ENCODE data around the gene ARF6.

The ARF6 gene

DNA sequence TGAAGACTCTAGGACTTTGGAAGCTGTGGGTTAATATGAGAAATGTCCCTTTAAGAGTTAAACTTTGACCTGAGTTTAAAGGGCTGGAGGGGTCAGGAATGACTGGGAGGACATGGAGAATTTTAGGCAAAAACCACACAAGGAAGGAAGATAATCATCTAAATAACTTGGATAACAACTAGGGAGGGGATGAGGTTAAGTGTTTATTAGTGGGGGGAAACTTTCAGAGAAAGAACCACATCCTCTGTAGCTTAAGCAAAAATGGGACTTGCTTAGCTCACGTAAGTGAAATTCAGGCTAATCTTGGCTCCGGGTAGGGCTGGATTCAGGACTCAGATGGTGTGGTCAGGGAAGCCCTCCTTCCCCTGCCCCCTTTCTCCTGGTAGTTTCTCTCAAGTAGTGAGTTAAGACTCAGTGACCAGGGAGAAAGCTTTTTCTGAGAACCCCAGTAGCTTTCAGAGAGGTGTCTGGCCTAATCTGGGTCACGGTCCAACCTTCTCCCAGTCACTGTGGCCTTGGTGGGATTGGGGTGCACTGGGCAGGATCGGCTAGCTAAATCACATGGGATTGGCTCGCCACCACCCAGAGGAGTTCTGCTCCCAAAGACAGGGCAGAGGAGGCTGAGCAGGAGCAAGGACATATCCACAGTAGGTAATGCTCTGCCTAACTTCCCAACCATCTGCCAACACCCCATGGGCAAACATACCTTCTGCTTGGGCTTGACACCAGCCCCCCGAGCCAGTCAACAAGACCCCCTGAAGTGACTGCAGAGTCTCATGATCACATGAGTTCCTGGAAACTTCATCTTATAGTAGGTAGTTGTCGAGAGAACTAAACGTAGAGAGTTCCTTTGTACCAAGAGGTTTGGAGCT lies 52.8 kb downstream of the ARF6 start:
- no peak for DNase-seq
